Measurements from ENCODE around the gene DLG1.

The DLG1 gene

DNA sequence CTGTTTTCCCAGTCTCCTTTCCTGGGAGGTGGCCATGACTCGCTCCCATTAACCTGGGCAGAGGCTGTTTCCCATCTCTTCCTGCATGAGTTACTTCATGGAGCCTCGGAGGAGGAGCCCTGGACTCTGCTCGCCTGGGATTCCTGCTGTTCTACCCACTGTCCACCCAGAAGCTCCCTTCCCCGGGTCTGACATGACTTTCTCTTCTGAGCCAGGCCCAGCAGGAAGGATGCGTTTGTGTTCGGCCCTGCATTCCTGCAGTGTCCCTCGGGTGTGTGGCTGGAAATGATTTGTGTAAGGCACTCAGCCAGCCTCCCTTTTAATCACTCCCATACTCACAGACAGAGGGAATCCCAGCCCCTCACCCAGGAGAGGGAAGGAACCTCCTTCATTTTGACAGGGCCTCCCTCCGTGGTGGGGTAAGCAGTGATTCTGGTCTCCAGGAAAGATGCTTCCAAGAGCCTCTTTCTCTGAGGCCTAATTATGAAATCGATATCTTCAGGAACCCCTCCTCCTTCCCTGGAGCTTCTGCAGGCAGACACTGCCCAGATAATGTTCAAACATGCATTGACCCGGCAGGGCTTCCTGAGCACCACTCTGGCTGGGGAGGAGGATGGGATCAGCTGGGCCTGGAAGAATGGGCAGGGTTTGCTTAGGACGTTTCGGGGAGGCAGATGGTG lies 41.6 kb upstream of the DLG1 start:
- Histone ChIP-seq H3K9me3 (ENCODE audit: control extremely low read depth in 1 of 5, control insufficient read depth in 4 of 5, insufficient read depth in 2 of 5, low read depth in 1 of 5, low read length in 4 of 5) (no peaks in the 10 kb centered on the region), H3K27me3 (replicated peaks in 2 of 5; ENCODE audit: control insufficient read depth in 4 of 5, insufficient read depth in 5 of 5, low read length in 4 of 5) (no peaks in the 10 kb centered on the region), H3K4me3 (ENCODE audit: control insufficient read depth in 1 of 7, extremely low read depth in 1 of 7, insufficient read depth in 4 of 7, low read depth in 2 of 7, low read length in 6 of 7) (no peak overlapping the region), H3K4me1 (ENCODE audit: control extremely low read depth in 1 of 4, control insufficient read depth in 4 of 4, insufficient read depth in 4 of 4, low read length in 3 of 4) (no peaks in the 10 kb centered on the region), H3K27ac (ENCODE audit: insufficient read depth in 1 of 2, low read depth in 1 of 2, low read length in 2 of 2, poor library complexity in 1 of 2, severe bottlenecking in 2 of 2) (no peak overlapping the region), H3K36me3 (ENCODE audit: control insufficient read depth in 4 of 4, insufficient read depth in 4 of 4, low read length in 3 of 4) (no peaks in the 10 kb centered on the region)
- no peak for DNase-seq
- CTCF ChIA-PET, result no interaction called here
- POLR2A ChIA-PET, result no interaction called here
- WGBS (ENCODE audit: insufficient coverage), result 90% methylated on average over 7 of the region's 12 CpGs

GRCh38 chr3:197338586-197338985 lies 40.2 kb upstream of the DLG1 start:
- Histone ChIP-seq H3K27ac (ENCODE audit: insufficient read depth in 1 of 2, low read depth in 1 of 2, low read length in 2 of 2, poor library complexity in 1 of 2, severe bottlenecking in 2 of 2) (no peak overlapping the region), H3K36me3 (ENCODE audit: control insufficient read depth in 4 of 4, insufficient read depth in 4 of 4, low read length in 3 of 4) (no peaks in the 10 kb centered on the region), H3K4me1 (ENCODE audit: control extremely low read depth in 1 of 4, control insufficient read depth in 4 of 4, insufficient read depth in 4 of 4, low read length in 3 of 4) (no peaks in the 10 kb centered on the region), H3K4me3 (ENCODE audit: control insufficient read depth in 1 of 7, extremely low read depth in 1 of 7, insufficient read depth in 4 of 7, low read depth in 2 of 7, low read length in 6 of 7) (no peak overlapping the region), H3K9me3 (ENCODE audit: control extremely low read depth in 1 of 5, control insufficient read depth in 4 of 5, insufficient read depth in 2 of 5, low read depth in 1 of 5, low read length in 4 of 5) (no peaks in the 10 kb centered on the region), H3K27me3 (replicated peaks in 2 of 5; ENCODE audit: control insufficient read depth in 4 of 5, insufficient read depth in 5 of 5, low read length in 4 of 5) (no peaks in the 10 kb centered on the region)
- peak in 1 of 3 donors; percentile 19 for DNase-seq
- ChIA-PET CTCF (interaction anchor here (1.1 kb wide), 1 partner anchor 28 kb away, joined by 4 read pairs; no protein-coding TSS in a partner anchor), POLR2A (no interaction called here)
- 83% methylated on average over 2 of the region's 6 CpGs for WGBS (ENCODE audit: insufficient coverage)

- Histone ChIP-seq H3K27ac (ENCODE audit: insufficient read depth in 1 of 2, low read depth in 1 of 2, low read length in 2 of 2, poor library complexity in 1 of 2, severe bottlenecking in 2 of 2) (no peak overlapping the region), H3K4me1 (ENCODE audit: control extremely low read depth in 1 of 4, control insufficient read depth in 4 of 4, insufficient read depth in 4 of 4, low read length in 3 of 4) (no peaks in the 10 kb centered on the region), H3K4me3 (ENCODE audit: control insufficient read depth in 1 of 7, extremely low read depth in 1 of 7, insufficient read depth in 4 of 7, low read depth in 2 of 7, low read length in 6 of 7) (no peak overlapping the region), H3K36me3 (ENCODE audit: control insufficient read depth in 4 of 4, insufficient read depth in 4 of 4, low read length in 3 of 4) (no peaks in the 10 kb centered on the region), H3K9me3 (ENCODE audit: control extremely low read depth in 1 of 5, control insufficient read depth in 4 of 5, insufficient read depth in 2 of 5, low read depth in 1 of 5, low read length in 4 of 5) (no peaks in the 10 kb centered on the region), H3K27me3 (replicated peaks in 2 of 5; ENCODE audit: control insufficient read depth in 4 of 5, insufficient read depth in 5 of 5, low read length in 4 of 5) (no peaks in the 10 kb centered on the region)
- no peak for DNase-seq
- CTCF ChIA-PET, result interaction anchor here (0.5 to 1.1 kb wide), 3 partner anchors 17 to 397 kb away, joined by 3 to 4 read pairs (median 3); no protein-coding TSS in a partner anchor
- POLR2A ChIA-PET, result no interaction called here
- WGBS (ENCODE audit: insufficient coverage), result 97% methylated on average over 4 of the region's 4 CpGs
These were observed 39.2 kb upstream of the DLG1 start for GRCh38 chr3:197337656-197338055.

DNA sequence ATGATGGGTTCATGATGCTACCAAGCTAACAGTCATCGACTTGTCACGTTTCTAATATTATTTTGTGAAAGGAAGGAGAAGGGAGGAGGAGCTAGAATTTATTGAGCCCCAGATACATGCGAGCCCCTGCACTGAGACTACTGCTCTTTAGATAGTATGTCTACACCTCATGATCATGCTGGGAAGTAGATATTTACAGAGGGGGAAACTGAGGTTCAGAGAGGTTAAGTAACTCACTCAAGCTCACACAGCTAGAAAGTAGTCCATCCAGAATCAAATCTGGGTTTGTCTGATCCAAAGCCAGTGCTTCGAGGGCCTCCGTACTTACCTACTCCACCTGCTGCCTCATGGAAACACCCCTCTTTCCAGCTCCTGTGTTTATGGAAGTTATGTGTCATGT lies 38.8 kb upstream of the DLG1 start:
- WGBS (ENCODE audit: insufficient coverage), result 100% methylated on average over 2 of the region's 5 CpGs
- DNase-seq, result no peak
- ChIA-PET POLR2A (no interaction called here), CTCF (interaction anchor here (0.7 to 1.4 kb wide), 4 partner anchors 9 to 27 kb away, joined by 3 to 4 read pairs (median 3); no protein-coding TSS in a partner anchor)
- Histone ChIP-seq H3K9me3 (ENCODE audit: control extremely low read depth in 1 of 5, control insufficient read depth in 4 of 5, insufficient read depth in 2 of 5, low read depth in 1 of 5, low read length in 4 of 5) (no peaks in the 10 kb centered on the region), H3K36me3 (ENCODE audit: control insufficient read depth in 4 of 4, insufficient read depth in 4 of 4, low read length in 3 of 4) (no peaks in the 10 kb centered on the region), H3K4me1 (ENCODE audit: control extremely low read depth in 1 of 4, control insufficient read depth in 4 of 4, insufficient read depth in 4 of 4, low read length in 3 of 4) (no peaks in the 10 kb centered on the region), H3K27me3 (replicated peaks in 2 of 5; ENCODE audit: control insufficient read depth in 4 of 5, insufficient read depth in 5 of 5, low read length in 4 of 5) (no peaks in the 10 kb centered on the region), H3K4me3 (ENCODE audit: control insufficient read depth in 1 of 7, extremely low read depth in 1 of 7, insufficient read depth in 4 of 7, low read depth in 2 of 7, low read length in 6 of 7) (no peak overlapping the region), H3K27ac (ENCODE audit: insufficient read depth in 1 of 2, low read depth in 1 of 2, low read length in 2 of 2, poor library complexity in 1 of 2, severe bottlenecking in 2 of 2) (no peak overlapping the region)

DNA sequence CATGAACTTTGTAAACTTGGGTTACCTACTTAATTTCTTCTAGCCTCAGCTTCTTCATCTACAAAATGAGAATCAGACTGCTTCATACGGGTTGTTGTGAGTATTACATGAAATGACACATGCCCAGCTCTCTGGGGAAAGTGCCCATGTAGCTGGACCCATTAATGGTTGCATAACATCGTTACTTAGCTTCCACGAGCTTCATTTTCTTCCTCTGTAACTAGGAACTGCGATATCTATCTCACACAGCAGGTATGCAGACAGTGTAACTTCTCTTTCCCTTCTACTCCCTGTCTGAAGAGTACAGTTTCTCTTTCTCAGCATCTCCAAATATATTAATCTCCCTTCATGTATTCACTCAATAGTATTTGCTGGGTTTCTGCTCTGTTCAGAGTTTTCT lies 37.9 kb upstream of the DLG1 start:
- no peak overlapping the region for H3K27ac ChIP-seq (ENCODE audit: insufficient read depth in 1 of 2, low read depth in 1 of 2, low read length in 2 of 2, poor library complexity in 1 of 2, severe bottlenecking in 2 of 2)
- DNase-seq, result no peak
- CTCF ChIA-PET, result interaction anchor here (1.0 to 1.4 kb wide), 2 partner anchors 9 to 14 kb away, joined by 3 read pairs; no protein-coding TSS in a partner anchor

GRCh38 chr3:197335428-197336132 lies 37.2 kb upstream of the DLG1 start:
- ChIA-PET POLR2A (interaction anchor here (0.7 kb wide), 1 partner anchor 10 kb away, joined by 3 read pairs; no protein-coding TSS in a partner anchor), CTCF (interaction anchor here (1.4 kb wide), 1 partner anchor 15 kb away, joined by 3 read pairs; no protein-coding TSS in a partner anchor)
- no peak overlapping the region for H3K27ac ChIP-seq (ENCODE audit: insufficient read depth in 1 of 2, low read depth in 1 of 2, low read length in 2 of 2, poor library complexity in 1 of 2, severe bottlenecking in 2 of 2)
- no peaks in the 10 kb centered on the region for H3K36me3 ChIP-seq (ENCODE audit: control insufficient read depth in 4 of 4, insufficient read depth in 4 of 4, low read length in 3 of 4)
- H3K27me3 ChIP-seq (replicated peaks in 2 of 5; ENCODE audit: control insufficient read depth in 4 of 5, insufficient read depth in 5 of 5, low read length in 4 of 5), result no peaks in the 10 kb centered on the region
- no peaks in the 10 kb centered on the region for H3K4me1 ChIP-seq (ENCODE audit: control extremely low read depth in 1 of 4, control insufficient read depth in 4 of 4, insufficient read depth in 4 of 4, low read length in 3 of 4)
- H3K9me3 ChIP-seq (ENCODE audit: control extremely low read depth in 1 of 5, control insufficient read depth in 4 of 5, insufficient read depth in 2 of 5, low read depth in 1 of 5, low read length in 4 of 5), result no peaks in the 10 kb centered on the region
- 99% methylated on average over 11 of the region's 13 CpGs for WGBS (ENCODE audit: insufficient coverage)
- no peak for DNase-seq
- no peak overlapping the region for H3K4me3 ChIP-seq (ENCODE audit: control insufficient read depth in 1 of 7, extremely low read depth in 1 of 7, insufficient read depth in 4 of 7, low read depth in 2 of 7, low read length in 6 of 7)

More for the DNA sequence above, 37.9 kb upstream of the DLG1 start:
- no peaks in the 10 kb centered on the region for H3K4me1 ChIP-seq (ENCODE audit: control extremely low read depth in 1 of 4, control insufficient read depth in 4 of 4, insufficient read depth in 4 of 4, low read length in 3 of 4)
- no peaks in the 10 kb centered on the region for H3K9me3 ChIP-seq (ENCODE audit: control extremely low read depth in 1 of 5, control insufficient read depth in 4 of 5, insufficient read depth in 2 of 5, low read depth in 1 of 5, low read length in 4 of 5)
- WGBS (ENCODE audit: insufficient coverage), result 54% methylated on average over 3 of the region's 4 CpGs
- H3K27me3 ChIP-seq (replicated peaks in 2 of 5; ENCODE audit: control insufficient read depth in 4 of 5, insufficient read depth in 5 of 5, low read length in 4 of 5), result no peaks in the 10 kb centered on the region
- POLR2A ChIA-PET, result interaction anchor here (0.7 kb wide), 1 partner anchor 11 kb away, joined by 3 read pairs; no protein-coding TSS in a partner anchor
- H3K4me3 ChIP-seq (ENCODE audit: control insufficient read depth in 1 of 7, extremely low read depth in 1 of 7, insufficient read depth in 4 of 7, low read depth in 2 of 7, low read length in 6 of 7), result no peak overlapping the region
- no peaks in the 10 kb centered on the region for H3K36me3 ChIP-seq (ENCODE audit: control insufficient read depth in 4 of 4, insufficient read depth in 4 of 4, low read length in 3 of 4)

Data from common myeloid progenitor, CD34-positive (primary cell).